Measurements from ENCODE around the gene IZUMO4.
A peak's percentile ranks its signal among the peaks of the same experiment; 100 is the strongest.

The IZUMO4 gene

DNA sequence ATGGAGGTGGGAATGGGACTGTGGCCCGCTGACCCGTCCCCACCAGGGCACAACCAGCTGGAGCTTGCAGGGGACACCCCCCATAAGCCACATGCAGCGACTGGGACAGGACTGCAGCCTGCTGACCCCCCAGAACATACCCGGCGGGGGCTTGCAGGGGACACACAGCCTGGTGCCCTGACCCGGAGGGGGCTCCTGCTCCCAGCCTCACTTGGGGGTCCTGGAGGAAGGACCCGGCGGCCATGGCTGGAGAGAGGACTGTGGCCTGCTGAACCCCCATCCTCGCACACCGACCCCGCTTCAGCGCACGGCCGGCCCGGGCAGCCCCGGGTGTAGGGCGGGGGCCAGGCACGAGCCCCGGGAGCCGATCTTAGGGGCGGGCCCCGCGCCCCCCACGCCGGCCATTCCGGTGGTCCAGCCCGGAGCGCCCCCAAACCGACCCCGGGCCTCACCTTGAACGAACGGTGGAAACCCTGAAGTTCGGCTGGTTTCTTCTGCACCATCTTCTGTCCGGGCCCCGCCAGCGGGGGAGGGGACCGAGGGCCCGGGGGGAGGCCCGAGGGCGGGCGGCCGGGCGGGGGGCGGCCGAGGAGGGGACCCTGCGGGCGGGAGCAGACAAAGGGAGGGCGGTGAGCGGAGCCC lies 46.2 kb upstream of the IZUMO4 start:
- TF ChIP-seq ISL1 (CRISPR knock-in tag; IDR thresholded peaks at IDR 0.05) (no peak), TCF4 (CRISPR knock-in tag; IDR thresholded peaks at IDR 0.05; ENCODE audit: borderline replicate concordance) (no peak), ARNTL (CRISPR knock-in tag; IDR thresholded peaks at IDR 0.05; ENCODE audit: borderline replicate concordance, low read depth) (no peak), ZC3H10 (CRISPR knock-in tag; IDR thresholded peaks at IDR 0.05) (no peak), GLIS3 (CRISPR knock-in tag; IDR thresholded peaks at IDR 0.05) (no peak)
- TF ChIP-seq, protein P1, sequence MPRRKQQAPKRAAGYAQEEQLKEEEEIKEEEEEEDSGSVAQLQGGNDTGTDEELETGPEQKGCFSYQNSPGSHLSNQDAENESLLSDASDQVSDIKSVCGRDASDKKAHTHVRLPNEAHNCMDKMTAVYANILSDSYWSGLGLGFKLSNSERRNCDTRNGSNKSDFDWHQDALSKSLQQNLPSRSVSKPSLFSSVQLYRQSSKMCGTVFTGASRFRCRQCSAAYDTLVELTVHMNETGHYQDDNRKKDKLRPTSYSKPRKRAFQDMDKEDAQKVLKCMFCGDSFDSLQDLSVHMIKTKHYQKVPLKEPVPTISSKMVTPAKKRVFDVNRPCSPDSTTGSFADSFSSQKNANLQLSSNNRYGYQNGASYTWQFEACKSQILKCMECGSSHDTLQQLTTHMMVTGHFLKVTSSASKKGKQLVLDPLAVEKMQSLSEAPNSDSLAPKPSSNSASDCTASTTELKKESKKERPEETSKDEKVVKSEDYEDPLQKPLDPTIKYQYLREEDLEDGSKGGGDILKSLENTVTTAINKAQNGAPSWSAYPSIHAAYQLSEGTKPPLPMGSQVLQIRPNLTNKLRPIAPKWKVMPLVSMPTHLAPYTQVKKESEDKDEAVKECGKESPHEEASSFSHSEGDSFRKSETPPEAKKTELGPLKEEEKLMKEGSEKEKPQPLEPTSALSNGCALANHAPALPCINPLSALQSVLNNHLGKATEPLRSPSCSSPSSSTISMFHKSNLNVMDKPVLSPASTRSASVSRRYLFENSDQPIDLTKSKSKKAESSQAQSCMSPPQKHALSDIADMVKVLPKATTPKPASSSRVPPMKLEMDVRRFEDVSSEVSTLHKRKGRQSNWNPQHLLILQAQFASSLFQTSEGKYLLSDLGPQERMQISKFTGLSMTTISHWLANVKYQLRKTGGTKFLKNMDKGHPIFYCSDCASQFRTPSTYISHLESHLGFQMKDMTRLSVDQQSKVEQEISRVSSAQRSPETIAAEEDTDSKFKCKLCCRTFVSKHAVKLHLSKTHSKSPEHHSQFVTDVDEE (CRISPR knock-in tag; IDR thresholded peaks at IDR 0.05): no peak
- TF ChIP-seq, protein P2, sequence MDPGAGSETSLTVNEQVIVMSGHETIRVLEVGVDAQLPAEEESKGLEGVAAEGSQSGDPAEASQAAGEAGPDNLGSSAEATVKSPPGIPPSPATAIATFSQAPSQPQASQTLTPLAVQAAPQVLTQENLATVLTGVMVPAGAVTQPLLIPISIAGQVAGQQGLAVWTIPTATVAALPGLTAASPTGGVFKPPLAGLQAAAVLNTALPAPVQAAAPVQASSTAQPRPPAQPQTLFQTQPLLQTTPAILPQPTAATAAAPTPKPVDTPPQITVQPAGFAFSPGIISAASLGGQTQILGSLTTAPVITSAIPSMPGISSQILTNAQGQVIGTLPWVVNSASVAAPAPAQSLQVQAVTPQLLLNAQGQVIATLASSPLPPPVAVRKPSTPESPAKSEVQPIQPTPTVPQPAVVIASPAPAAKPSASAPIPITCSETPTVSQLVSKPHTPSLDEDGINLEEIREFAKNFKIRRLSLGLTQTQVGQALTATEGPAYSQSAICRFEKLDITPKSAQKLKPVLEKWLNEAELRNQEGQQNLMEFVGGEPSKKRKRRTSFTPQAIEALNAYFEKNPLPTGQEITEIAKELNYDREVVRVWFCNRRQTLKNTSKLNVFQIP (CRISPR knock-in tag; IDR thresholded peaks at IDR 0.05; ENCODE audit: borderline replicate concordance, low read depth): no peak
- peak; percentile 16 for ATAC-seq

DNA sequence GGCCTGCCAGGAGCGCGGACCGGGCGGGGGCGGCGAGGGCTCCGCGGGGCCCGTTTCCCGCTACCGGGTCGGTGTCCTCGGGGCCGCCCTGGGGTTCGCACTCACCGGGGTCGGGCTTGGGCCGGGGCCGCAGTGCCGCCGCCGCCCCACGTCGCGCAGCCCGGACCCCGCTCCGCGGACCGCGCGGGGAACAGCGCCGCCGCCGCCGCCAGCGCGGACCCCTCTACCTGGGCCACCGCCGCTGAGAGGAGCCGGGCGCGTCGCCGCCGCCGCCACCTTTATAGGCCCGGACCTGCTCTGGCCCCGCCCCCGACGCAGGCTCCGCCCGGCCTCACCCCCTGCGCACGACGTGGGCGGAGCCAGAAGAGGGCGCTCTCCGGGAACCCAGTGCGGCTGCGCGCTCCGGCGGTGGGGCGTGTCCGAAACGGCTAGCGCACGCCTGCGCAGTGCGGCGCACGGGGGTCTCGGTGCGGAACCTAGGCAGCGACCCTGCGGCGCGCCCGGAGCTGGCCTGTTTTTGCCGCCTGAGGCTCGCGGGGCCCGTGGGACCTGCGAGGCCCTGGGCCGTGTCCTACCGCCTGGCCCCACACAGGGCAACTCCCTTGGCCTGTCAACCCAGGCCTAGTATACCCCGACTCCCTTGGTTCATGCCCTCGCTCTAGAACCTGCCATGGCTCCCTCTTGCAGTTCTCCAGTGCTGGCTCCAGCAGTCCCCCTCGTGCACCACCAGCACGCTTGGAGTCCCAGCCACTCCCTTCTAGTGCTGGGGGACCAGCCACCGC lies 45.5 kb upstream of the IZUMO4 start, which contains the start of gene MKNK2:
Gene MKNK2 (minus strand): TSS at position 254 of the 782 bp plus-strand sequence. CDS start 393 bp downstream, outside the sequence.
- no peak for TF ChIP-seq PPARA (CRISPR knock-in tag; IDR thresholded peaks at IDR 0.05; ENCODE audit: borderline replicate concordance)
- no peak for TF ChIP-seq TCF4 (CRISPR knock-in tag; IDR thresholded peaks at IDR 0.05; ENCODE audit: borderline replicate concordance)
- 0 out of 2 replicates have a peak, but pooled peaks have one; percentile 33 for TF ChIP-seq GLIS3 (CRISPR knock-in tag; IDR thresholded peaks at IDR 0.05)
- no peak for TF ChIP-seq TOX (CRISPR knock-in tag; IDR thresholded peaks at IDR 0.05; ENCODE audit: borderline replicate concordance)
- no peak for TF ChIP-seq ZNF565 (CRISPR knock-in tag; conservative IDR thresholded peaks at IDR 0.05; ENCODE audit: low read depth)
- TF ChIP-seq CSDC2 (CRISPR knock-in tag; IDR thresholded peaks at IDR 0.05): no peak
- TF ChIP-seq OSR1 (CRISPR knock-in tag; IDR thresholded peaks at IDR 0.05): no peak
- no peak for TF ChIP-seq ISL1 (CRISPR knock-in tag; IDR thresholded peaks at IDR 0.05)
- TF ChIP-seq, protein P1 (CRISPR knock-in tag; IDR thresholded peaks at IDR 0.05): no peak
- no peak for TF ChIP-seq ARNTL (CRISPR knock-in tag; IDR thresholded peaks at IDR 0.05; ENCODE audit: borderline replicate concordance, low read depth)
- TF ChIP-seq BACH2 (CRISPR knock-in tag; IDR thresholded peaks at IDR 0.05; ENCODE audit: borderline replicate concordance): no peak
- TF ChIP-seq ZC3H10 (CRISPR knock-in tag; IDR thresholded peaks at IDR 0.05): 0 out of 2 replicates have a peak, but pooled peaks have one; percentile 46
- TF ChIP-seq RARB (CRISPR knock-in tag; IDR thresholded peaks at IDR 0.05): no peak
- TF ChIP-seq, protein P3, sequence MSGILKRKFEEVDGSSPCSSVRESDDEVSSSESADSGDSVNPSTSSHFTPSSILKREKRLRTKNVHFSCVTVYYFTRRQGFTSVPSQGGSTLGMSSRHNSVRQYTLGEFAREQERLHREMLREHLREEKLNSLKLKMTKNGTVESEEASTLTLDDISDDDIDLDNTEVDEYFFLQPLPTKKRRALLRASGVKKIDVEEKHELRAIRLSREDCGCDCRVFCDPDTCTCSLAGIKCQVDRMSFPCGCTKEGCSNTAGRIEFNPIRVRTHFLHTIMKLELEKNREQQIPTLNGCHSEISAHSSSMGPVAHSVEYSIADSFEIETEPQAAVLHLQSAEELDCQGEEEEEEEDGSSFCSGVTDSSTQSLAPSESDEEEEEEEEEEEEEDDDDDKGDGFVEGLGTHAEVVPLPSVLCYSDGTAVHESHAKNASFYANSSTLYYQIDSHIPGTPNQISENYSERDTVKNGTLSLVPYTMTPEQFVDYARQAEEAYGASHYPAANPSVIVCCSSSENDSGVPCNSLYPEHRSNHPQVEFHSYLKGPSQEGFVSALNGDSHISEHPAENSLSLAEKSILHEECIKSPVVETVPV (CRISPR knock-in tag; IDR thresholded peaks at IDR 0.05): no peak
- no peak for TF ChIP-seq SNAI2 (CRISPR knock-in tag; IDR thresholded peaks at IDR 0.05)
- no peak for TF ChIP-seq ZNF8 (CRISPR knock-in tag; IDR thresholded peaks at IDR 0.05)
- no peak for TF ChIP-seq ESRRG (CRISPR knock-in tag; IDR thresholded peaks at IDR 0.05)
- no peak for TF ChIP-seq ZFP30 (CRISPR knock-in tag; IDR thresholded peaks at IDR 0.05)
- TF ChIP-seq, protein P2 (CRISPR knock-in tag; IDR thresholded peaks at IDR 0.05; ENCODE audit: borderline replicate concordance, low read depth): no peak
- TF ChIP-seq, protein P4, sequence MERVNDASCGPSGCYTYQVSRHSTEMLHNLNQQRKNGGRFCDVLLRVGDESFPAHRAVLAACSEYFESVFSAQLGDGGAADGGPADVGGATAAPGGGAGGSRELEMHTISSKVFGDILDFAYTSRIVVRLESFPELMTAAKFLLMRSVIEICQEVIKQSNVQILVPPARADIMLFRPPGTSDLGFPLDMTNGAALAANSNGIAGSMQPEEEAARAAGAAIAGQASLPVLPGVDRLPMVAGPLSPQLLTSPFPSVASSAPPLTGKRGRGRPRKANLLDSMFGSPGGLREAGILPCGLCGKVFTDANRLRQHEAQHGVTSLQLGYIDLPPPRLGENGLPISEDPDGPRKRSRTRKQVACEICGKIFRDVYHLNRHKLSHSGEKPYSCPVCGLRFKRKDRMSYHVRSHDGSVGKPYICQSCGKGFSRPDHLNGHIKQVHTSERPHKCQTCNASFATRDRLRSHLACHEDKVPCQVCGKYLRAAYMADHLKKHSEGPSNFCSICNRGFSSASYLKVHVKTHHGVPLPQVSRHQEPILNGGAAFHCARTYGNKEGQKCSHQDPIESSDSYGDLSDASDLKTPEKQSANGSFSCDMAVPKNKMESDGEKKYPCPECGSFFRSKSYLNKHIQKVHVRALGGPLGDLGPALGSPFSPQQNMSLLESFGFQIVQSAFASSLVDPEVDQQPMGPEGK (CRISPR knock-in tag; IDR thresholded peaks at IDR 0.05; ENCODE audit: borderline replicate concordance): 0 out of 2 replicates have a peak, but pooled peaks have one; percentile 35
- TF ChIP-seq, protein P5, sequence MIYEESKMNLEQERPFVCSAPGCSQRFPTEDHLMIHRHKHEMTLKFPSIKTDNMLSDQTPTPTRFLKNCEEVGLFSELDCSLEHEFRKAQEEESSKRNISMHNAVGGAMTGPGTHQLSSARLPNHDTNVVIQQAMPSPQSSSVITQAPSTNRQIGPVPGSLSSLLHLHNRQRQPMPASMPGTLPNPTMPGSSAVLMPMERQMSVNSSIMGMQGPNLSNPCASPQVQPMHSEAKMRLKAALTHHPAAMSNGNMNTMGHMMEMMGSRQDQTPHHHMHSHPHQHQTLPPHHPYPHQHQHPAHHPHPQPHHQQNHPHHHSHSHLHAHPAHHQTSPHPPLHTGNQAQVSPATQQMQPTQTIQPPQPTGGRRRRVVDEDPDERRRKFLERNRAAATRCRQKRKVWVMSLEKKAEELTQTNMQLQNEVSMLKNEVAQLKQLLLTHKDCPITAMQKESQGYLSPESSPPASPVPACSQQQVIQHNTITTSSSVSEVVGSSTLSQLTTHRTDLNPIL (CRISPR knock-in tag; IDR thresholded peaks at IDR 0.05; ENCODE audit: low read depth): no peak
- TF ChIP-seq ZNF70 (CRISPR knock-in tag; IDR thresholded peaks at IDR 0.05): no peak
- TF ChIP-seq ZFP3 (CRISPR knock-in tag; IDR thresholded peaks at IDR 0.05): no peak
- ATAC-seq: peak; percentile 73

Data from SK-N-SH treated with all-trans-retinoic acid at 6 μM for 48 hours (cell line).